T-helper 1 cell treated with Interleukin-12 subunit alpha and Interleukin-12 subunit beta and Interleukin-4 antibody, amounts not matched to agents 30 μg/mL and 1 μg/mL, for 36 hours (primary cell): ENCODE measurements around the gene POU4F2.

Experiments used
- H3K27ac Mint-ChIP-seq: one replicate; pipeline ENCODE4 v1.8.0; 2021; ENCODE audit warnings: mild to moderate bottlenecking, mixed read lengths
- H3K27me3 Mint-ChIP-seq: one replicate; pipeline ENCODE4 v1.8.0; 2021; ENCODE audit warnings: low read depth, mixed read lengths
- H3K36me3 Mint-ChIP-seq: one replicate; pipeline ENCODE4 v1.8.0; 2021; ENCODE audit warnings: low read depth, mixed read lengths
- H3K4me1 Mint-ChIP-seq: one replicate; pipeline ENCODE4 v1.8.0; 2021; ENCODE audit warnings: low read depth, mixed read lengths
- H3K4me3 Mint-ChIP-seq: one replicate; pipeline ENCODE4 v1.8.0; 2021; ENCODE audit warnings: mild to moderate bottlenecking, moderate library complexity, mixed read lengths
- H3K9me3 Mint-ChIP-seq: one replicate; pipeline ENCODE4 v1.8.0; 2021; ENCODE audit warnings: mixed read lengths

The POU4F2 gene

GRCh38 chr4:146638786-146639505 lies at the start of gene POU4F2:
POU4F2 (plus strand) TSS chr4:146638893; CDS start chr4:146639141, 248 bp downstream.
- peak within 1 kb of the TSS; percentile 57 for H3K27ac Mint-ChIP-seq

GRCh38 chr4:146590801-146591200 lies 47.9 kb upstream of the POU4F2 start:
- Mint-ChIP-seq H3K27ac (no peak overlapping the region), H3K4me1 (no peaks in the 10 kb centered on the region), H3K4me3 (no peak overlapping the region), H3K36me3 (no peaks in the 10 kb centered on the region), H3K9me3 (peaks cover 6% of the 10 kb centered on the region), H3K27me3 (peaks cover 7% of the 10 kb centered on the region)

More at GRCh38 chr4:146638786-146639505, at the start of gene POU4F2:
- peaks cover 6% of the 10 kb centered on the region for H3K4me1 Mint-ChIP-seq
- peaks cover 13% of the 10 kb centered on the region for H3K36me3 Mint-ChIP-seq
- peak within 1 kb of the TSS; percentile 54 for H3K4me3 Mint-ChIP-seq
- H3K9me3 Mint-ChIP-seq, result peaks cover 17% of the 10 kb centered on the region
- H3K27me3 Mint-ChIP-seq, result peaks cover 88% of the 10 kb centered on the region

GRCh38 chr4:146592019-146592418 lies 46.7 kb upstream of the POU4F2 start:
- H3K4me3 Mint-ChIP-seq, result no peak overlapping the region
- H3K9me3 Mint-ChIP-seq, result peaks cover 6% of the 10 kb centered on the region
- no peaks in the 10 kb centered on the region for H3K36me3 Mint-ChIP-seq
- peaks cover 2% of the 10 kb centered on the region for H3K27me3 Mint-ChIP-seq
- no peaks in the 10 kb centered on the region for H3K4me1 Mint-ChIP-seq
- no peak overlapping the region for H3K27ac Mint-ChIP-seq

GRCh38 chr4:146632770-146633470 lies 5.8 kb upstream of the POU4F2 start:
- Mint-ChIP-seq H3K4me3 (no peak overlapping the region), H3K27ac (no peak overlapping the region), H3K36me3 (peaks cover 10% of the 10 kb centered on the region), H3K4me1 (peaks cover 5% of the 10 kb centered on the region), H3K27me3 (peaks cover 87% of the 10 kb centered on the region), H3K9me3 (peaks cover 5% of the 10 kb centered on the region)

GRCh38 chr4:146633471-146633800 lies 5.3 kb upstream of the POU4F2 start:
- Mint-ChIP-seq H3K36me3 (peaks cover 10% of the 10 kb centered on the region), H3K27ac (no peak overlapping the region), H3K9me3 (peaks cover 5% of the 10 kb centered on the region), H3K27me3 (peaks cover 88% of the 10 kb centered on the region), H3K4me3 (no peak overlapping the region), H3K4me1 (peaks cover 5% of the 10 kb centered on the region)

GRCh38 chr4:146634825-146635224 lies 3.9 kb upstream of the POU4F2 start:
- peaks cover 5% of the 10 kb centered on the region for H3K4me1 Mint-ChIP-seq
- H3K36me3 Mint-ChIP-seq, result peaks cover 10% of the 10 kb centered on the region
- H3K27ac Mint-ChIP-seq, result no peak overlapping the region
- H3K4me3 Mint-ChIP-seq, result no peak overlapping the region
- H3K9me3 Mint-ChIP-seq, result peaks cover 5% of the 10 kb centered on the region
- H3K27me3 Mint-ChIP-seq, result peaks cover 86% of the 10 kb centered on the region

GRCh38 chr4:146637621-146638332 lies 916 bp upstream of the POU4F2 start:
- Mint-ChIP-seq H3K4me3 (peak overlapping the region; percentile 54), H3K9me3 (peaks cover 9% of the 10 kb centered on the region), H3K4me1 (peaks cover 6% of the 10 kb centered on the region), H3K27ac (peak overlapping the region; percentile 57), H3K36me3 (peaks cover 14% of the 10 kb centered on the region), H3K27me3 (peaks cover 89% of the 10 kb centered on the region)

- H3K27me3 Mint-ChIP-seq, result peaks cover 88% of the 10 kb centered on the region
- no peak overlapping the region for H3K4me3 Mint-ChIP-seq
- H3K36me3 Mint-ChIP-seq, result peaks cover 14% of the 10 kb centered on the region
- peaks cover 6% of the 10 kb centered on the region for H3K4me1 Mint-ChIP-seq
- H3K9me3 Mint-ChIP-seq, result peaks cover 14% of the 10 kb centered on the region
- peak overlapping the region; percentile 9 for H3K27ac Mint-ChIP-seq
These were observed 334 bp upstream of the POU4F2 start for GRCh38 chr4:146638333-146638785.

GRCh38 chr4:146639506-146639932 lies 826 bp downstream of the POU4F2 start:
- H3K27me3 Mint-ChIP-seq, result peaks cover 89% of the 10 kb centered on the region
- H3K4me3 Mint-ChIP-seq, result no peak overlapping the region

GRCh38 chr4:146640021-146640464 lies 1.4 kb downstream of the POU4F2 start:
- H3K36me3 Mint-ChIP-seq, result peaks cover 13% of the 10 kb centered on the region
- H3K4me3 Mint-ChIP-seq, result no peak overlapping the region
- peaks cover 18% of the 10 kb centered on the region for H3K9me3 Mint-ChIP-seq
- peaks cover 89% of the 10 kb centered on the region for H3K27me3 Mint-ChIP-seq
- peaks cover 6% of the 10 kb centered on the region for H3K4me1 Mint-ChIP-seq
- no peak overlapping the region for H3K27ac Mint-ChIP-seq

More at GRCh38 chr4:146639506-146639932, 826 bp downstream of the POU4F2 start:
- H3K27ac Mint-ChIP-seq, result peak overlapping the region; percentile 28
- H3K36me3 Mint-ChIP-seq, result peaks cover 13% of the 10 kb centered on the region
- H3K9me3 Mint-ChIP-seq, result peaks cover 18% of the 10 kb centered on the region
- H3K4me1 Mint-ChIP-seq, result peaks cover 6% of the 10 kb centered on the region

- Mint-ChIP-seq H3K4me1 (peaks cover 6% of the 10 kb centered on the region), H3K9me3 (peaks cover 18% of the 10 kb centered on the region), H3K27me3 (peaks cover 86% of the 10 kb centered on the region), H3K36me3 (peaks cover 13% of the 10 kb centered on the region), H3K27ac (no peak overlapping the region), H3K4me3 (no peak overlapping the region)
These were observed 1.9 kb downstream of the POU4F2 start for GRCh38 chr4:146640465-146641061.

GRCh38 chr4:146641762-146642161 lies 3.1 kb downstream of the POU4F2 start:
- Mint-ChIP-seq H3K36me3 (peaks cover 9% of the 10 kb centered on the region), H3K27ac (no peak overlapping the region), H3K9me3 (peaks cover 18% of the 10 kb centered on the region), H3K4me1 (peaks cover 6% of the 10 kb centered on the region), H3K4me3 (no peak overlapping the region), H3K27me3 (peaks cover 86% of the 10 kb centered on the region)

GRCh38 chr4:146643812-146644401 lies 5.2 kb downstream of the POU4F2 start:
- peaks cover 6% of the 10 kb centered on the region for H3K36me3 Mint-ChIP-seq
- H3K4me1 Mint-ChIP-seq, result peaks cover 4% of the 10 kb centered on the region
- peaks cover 83% of the 10 kb centered on the region for H3K27me3 Mint-ChIP-seq
- H3K4me3 Mint-ChIP-seq, result no peak overlapping the region
- peaks cover 14% of the 10 kb centered on the region for H3K9me3 Mint-ChIP-seq
- no peak overlapping the region for H3K27ac Mint-ChIP-seq

GRCh38 chr4:146645921-146646320 lies 7.2 kb downstream of the POU4F2 start:
- H3K36me3 Mint-ChIP-seq, result peaks cover 7% of the 10 kb centered on the region
- H3K27me3 Mint-ChIP-seq, result peaks cover 86% of the 10 kb centered on the region
- no peak overlapping the region for H3K4me3 Mint-ChIP-seq
- H3K27ac Mint-ChIP-seq, result no peak overlapping the region
- peaks cover 14% of the 10 kb centered on the region for H3K9me3 Mint-ChIP-seq
- H3K4me1 Mint-ChIP-seq, result peaks cover 2% of the 10 kb centered on the region
